ENCODE results near the gene MST1.
A peak's percentile ranks its signal among the peaks of the same experiment; 100 is the strongest.

Gene MST1

GRCh38 chr3:49701388-49702077 lies 12.3 kb upstream of the MST1 start:
- peaks cover 75% of the 10 kb centered on the region for H3K36me3 ChIP-seq (ENCODE audit: insufficient read depth, low read length)
- no peak overlapping the region for H3K4me3 ChIP-seq (ENCODE audit: low read depth in 1 of 2, low read length in 2 of 2)
- no peaks in the 10 kb centered on the region for H3K4me1 ChIP-seq (ENCODE audit: insufficient read depth, low read length)
- no peak for TF ChIP-seq EZH2 (IDR thresholded peaks at IDR 0.05; ENCODE audit: borderline replicate concordance, low read depth, low read length, severe bottlenecking)
- peak; percentile 52 for TF ChIP-seq CTCF (IDR thresholded peaks at IDR 0.05; ENCODE audit: borderline replicate concordance, extremely low read depth, low read length, poor library complexity, severe bottlenecking)
- H3K27me3 ChIP-seq (ENCODE audit: insufficient read depth, low read length, poor library complexity), result no peaks in the 10 kb centered on the region
- no peak for ATAC-seq (ENCODE audit: insufficient read depth, low read depth)
- H3K27ac ChIP-seq (ENCODE audit: low read length), result no peak overlapping the region
- no peaks in the 10 kb centered on the region for H3K9me3 ChIP-seq (ENCODE audit: insufficient read depth, low read length, severe bottlenecking)
- no peaks in the 10 kb centered on the region for H3K79me2 ChIP-seq (ENCODE audit: insufficient read depth, low read length)
- peaks cover 4% of the 10 kb centered on the region; the same call in 1 of the 2 replicates for H4K20me1 ChIP-seq (ENCODE audit: insufficient read depth, low read length)
- no peak overlapping the region for H3K9ac ChIP-seq (ENCODE audit: low read depth, low read length)
- no peak for DNase-seq
- H3K4me2 ChIP-seq (ENCODE audit: insufficient read depth, low read length), result no peak overlapping the region
- no peak overlapping the region for H2AFZ ChIP-seq (ENCODE audit: low read depth, low read length)

- DNase-seq (no peak), ATAC-seq (ENCODE audit: insufficient read depth, low read depth) (no peak)
- Histone ChIP-seq H3K9ac (ENCODE audit: low read depth, low read length) (no peak overlapping the region), H3K27ac (ENCODE audit: low read length) (no peak overlapping the region), H3K36me3 (ENCODE audit: insufficient read depth, low read length) (peaks cover 68% of the 10 kb centered on the region), H2AFZ (ENCODE audit: low read depth, low read length) (no peak overlapping the region), H3K4me3 (ENCODE audit: low read depth in 1 of 2, low read length in 2 of 2) (no peak overlapping the region), H3K27me3 (ENCODE audit: insufficient read depth, low read length, poor library complexity) (no peaks in the 10 kb centered on the region), H3K79me2 (ENCODE audit: insufficient read depth, low read length) (no peaks in the 10 kb centered on the region), H3K9me3 (ENCODE audit: insufficient read depth, low read length, severe bottlenecking) (no peaks in the 10 kb centered on the region), H3K4me1 (ENCODE audit: insufficient read depth, low read length) (no peaks in the 10 kb centered on the region), H4K20me1 (ENCODE audit: insufficient read depth, low read length) (peaks cover 4% of the 10 kb centered on the region; the same call in 1 of the 2 replicates), H3K4me2 (ENCODE audit: insufficient read depth, low read length) (no peak overlapping the region)
- TF ChIP-seq CTCF (IDR thresholded peaks at IDR 0.05; ENCODE audit: borderline replicate concordance, extremely low read depth, low read length, poor library complexity, severe bottlenecking) (peak; percentile 43), EZH2 (IDR thresholded peaks at IDR 0.05; ENCODE audit: borderline replicate concordance, low read depth, low read length, severe bottlenecking) (no peak)
These were observed 11.3 kb upstream of the MST1 start for GRCh38 chr3:49700453-49701128.

- DNase-seq (no peak), ATAC-seq (ENCODE audit: insufficient read depth, low read depth) (no peak)
- peaks cover 4% of the 10 kb centered on the region; the same call in 1 of the 2 replicates for H4K20me1 ChIP-seq (ENCODE audit: insufficient read depth, low read length)
- no peak overlapping the region for H3K9ac ChIP-seq (ENCODE audit: low read depth, low read length)
- no peak overlapping the region for H2AFZ ChIP-seq (ENCODE audit: low read depth, low read length)
- H3K9me3 ChIP-seq (ENCODE audit: insufficient read depth, low read length, severe bottlenecking), result no peaks in the 10 kb centered on the region
- TF ChIP-seq CTCF (IDR thresholded peaks at IDR 0.05; ENCODE audit: borderline replicate concordance, extremely low read depth, low read length, poor library complexity, severe bottlenecking), result no peak
- TF ChIP-seq EZH2 (IDR thresholded peaks at IDR 0.05; ENCODE audit: borderline replicate concordance, low read depth, low read length, severe bottlenecking), result no peak
- H3K79me2 ChIP-seq (ENCODE audit: insufficient read depth, low read length), result no peaks in the 10 kb centered on the region
- no peak overlapping the region for H3K4me2 ChIP-seq (ENCODE audit: insufficient read depth, low read length)
- no peaks in the 10 kb centered on the region for H3K4me1 ChIP-seq (ENCODE audit: insufficient read depth, low read length)
- H3K27ac ChIP-seq (ENCODE audit: low read length), result no peak overlapping the region
- no peak overlapping the region for H3K4me3 ChIP-seq (ENCODE audit: low read depth in 1 of 2, low read length in 2 of 2)
- H3K36me3 ChIP-seq (ENCODE audit: insufficient read depth, low read length), result peaks cover 62% of the 10 kb centered on the region
- H3K27me3 ChIP-seq (ENCODE audit: insufficient read depth, low read length, poor library complexity), result no peaks in the 10 kb centered on the region
These were observed 10.7 kb upstream of the MST1 start for GRCh38 chr3:49700014-49700413.

Data from DND-41 (cell line).